HepG2 (cell line): ENCODE data around the gene ZNF507. TPM values are rescaled to one million over a fixed set of nuclear protein-coding genes. Genes with fewer than 3 reads are reported as not detected.

Experiments
- ATF7-NPFF ChIP-seq: sonication (generic); formaldehyde crosslinking; IDR thresholded peaks from 2 replicates; pipeline ENCODE4 v1.8.1; 2023; ENCODE audit warnings: mild to moderate bottlenecking, low read depth, missing genetic modification reagents, moderate library complexity
- CBX1 ChIP-seq: IDR thresholded peaks from one replicate; pipeline ENCODE4 v1.6.1; 2016; ENCODE audit warnings: antibody characterized with exemption, low read depth
- CEBPB ChIP-seq: IDR thresholded peaks from 2 replicates; pipeline ENCODE4 v1.6.1; 2011; ENCODE audit warnings: low read depth, low read length, improper control_type of control experiment, borderline replicate concordance
- CSRNP1 ChIP-seq: sonication (generic); formaldehyde crosslinking; IDR thresholded peaks from 2 replicates; pipeline ENCODE4 v1.8.1; 2023; ENCODE audit warnings: mild to moderate bottlenecking, missing genetic modification reagents
- KDM5B ChIP-seq: sonication (generic); formaldehyde crosslinking; IDR thresholded peaks from 2 replicates; pipeline ENCODE4 v1.4.0; 2020; ENCODE audit warnings: missing genetic modification reagents, mild to moderate bottlenecking, borderline replicate concordance
- MAFF ChIP-seq: IDR thresholded peaks from 2 replicates; pipeline ENCODE4 v1.6.1; 2011; ENCODE audit warnings: low read depth, low read length, improper control_type of control experiment
- NCOR1 ChIP-seq: fragments of 200-600 bp; sonication (generic); IDR thresholded peaks from 2 replicates; pipeline ENCODE4 v1.7.0; 2017; ENCODE audit warnings: antibody characterized with exemption, low read length, borderline replicate concordance
- PHF5A ChIP-seq: IDR thresholded peaks from one replicate; pipeline ENCODE4 v1.6.1; 2018; ENCODE audit warnings: low read depth, missing genetic modification reagents; ENCODE audit not compliant: unreplicated experiment
- RFX5 ChIP-seq: IDR thresholded peaks from 2 replicates; pipeline ENCODE4 v1.6.1; 2011; ENCODE audit warnings: low read depth, low read length, improper control_type of control experiment
- TIGD3 ChIP-seq: sonication (generic); formaldehyde crosslinking; IDR thresholded peaks from 2 replicates; pipeline ENCODE4 v1.5.1; 2020; ENCODE audit warnings: mild to moderate bottlenecking, missing genetic modification reagents, borderline replicate concordance
- ZNF224 ChIP-seq: sonication (generic); formaldehyde crosslinking; IDR thresholded peaks from 2 replicates; pipeline ENCODE4 v1.5.0; 2020; ENCODE audit warnings: mild to moderate bottlenecking, missing genetic modification reagents
- ZNF674 ChIP-seq: sonication (generic); formaldehyde crosslinking; IDR thresholded peaks from 2 replicates; pipeline ENCODE4 v1.5.0; 2020; ENCODE audit warnings: low read depth, mild to moderate bottlenecking, missing genetic modification reagents
- polyA plus RNA-seq, 8 experiments: library from polyadenylated mRNA; depleted of rRNA in 3 of 8; stranded (reverse) in 7 of 8; unstranded in 1 of 8; fragments of >200 nt; fragmentation: Illumina TruSeq in 4 of 8; extraction: Trizol in 4 of 8; gene quantifications; 2 replicates each; pipeline versions ENCODE4 v1.2.1 to v1.2.3, GENCODE V29; 2011 to 2016; ENCODE audit warnings: low read depth in 4 of 8, missing spikeins in 1 of 8, mixed read lengths in 1 of 8; ENCODE audit not compliant: insufficient read depth in 1 of 8
- total RNA-seq, 5 experiments: library from RNA; depleted of rRNA; stranded (reverse); fragments of >200 nt; fragmentation: Illumina TruSeq; extraction: Trizol; gene quantifications; 2 replicates each; pipeline ENCODE4 v1.2.3, GENCODE V29; 2016; ENCODE audit warnings: low read depth in 1 of 5
- TF ChIP-seq, protein P1 (sequence below), 2 experiments: sonication (generic) in 1 of 2; formaldehyde crosslinking in 1 of 2; IDR thresholded peaks; 2 replicates each; pipeline versions ENCODE4 v1.6.1 to v1.9.0; 2014 to 2022; ENCODE audit warnings: antibody characterized with exemption in 1 of 2, borderline replicate concordance in 1 of 2, inconsistent platforms in 1 of 2, low read depth in 1 of 2, missing genetic modification reagents in 1 of 2
- TF ChIP-seq, protein P2 (sequence below): sonication (generic); formaldehyde crosslinking; IDR thresholded peaks from 2 replicates; pipeline ENCODE4 v1.4.0; 2020; ENCODE audit warnings: missing genetic modification reagents
- TF ChIP-seq, protein P3 (sequence below): sonication (generic); formaldehyde crosslinking; IDR thresholded peaks from 2 replicates; pipeline ENCODE4 v1.4.0; 2020; ENCODE audit warnings: missing genetic modification reagents
- TF ChIP-seq, protein P4 (sequence below): sonication (generic); formaldehyde crosslinking; IDR thresholded peaks from 2 replicates; pipeline ENCODE4 v1.4.0; 2020; ENCODE audit warnings: low read depth, mild to moderate bottlenecking, missing genetic modification reagents

The ZNF507 gene
- total and polyA plus RNA-seq, 2 of the 13 experiments (the other 11 are each of a cell fraction or from before 2014, with no cell fraction given), result 7.3 to 10.9 TPM

DNA sequence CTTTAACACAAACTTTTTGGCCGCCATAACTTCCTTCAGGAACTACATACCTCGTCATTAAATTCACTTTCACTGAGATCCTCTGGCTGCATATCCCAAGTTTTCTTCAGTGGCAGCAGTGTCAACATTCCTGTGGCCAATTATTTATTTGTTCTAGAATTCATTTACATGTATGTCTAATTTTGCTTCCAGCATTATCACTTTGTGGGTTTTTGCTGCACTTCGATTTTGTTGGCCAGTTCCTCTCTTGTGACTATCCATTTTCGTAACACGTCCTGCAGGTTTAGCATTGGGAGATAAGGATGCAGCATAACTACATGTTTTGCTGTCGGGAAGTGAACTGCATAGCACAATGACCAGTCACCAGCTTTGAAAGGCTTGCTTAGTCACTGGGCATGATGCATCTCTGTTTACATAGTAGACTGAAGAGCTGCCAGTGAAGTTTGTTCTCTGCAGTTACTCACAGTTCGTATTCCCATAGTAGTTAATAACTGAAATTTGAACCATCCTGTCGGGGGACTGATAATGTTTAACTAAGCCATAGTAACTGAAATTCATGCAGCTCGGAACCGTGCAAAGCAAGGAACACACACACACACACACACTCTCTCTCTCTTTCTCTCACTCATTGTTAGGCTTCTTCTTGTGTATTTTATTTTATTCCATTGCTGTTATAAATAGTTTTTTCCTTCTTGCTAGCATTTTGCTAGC lies 28.3 kb downstream of the ZNF507 start (continued):
- TF ChIP-seq, protein P1, sequence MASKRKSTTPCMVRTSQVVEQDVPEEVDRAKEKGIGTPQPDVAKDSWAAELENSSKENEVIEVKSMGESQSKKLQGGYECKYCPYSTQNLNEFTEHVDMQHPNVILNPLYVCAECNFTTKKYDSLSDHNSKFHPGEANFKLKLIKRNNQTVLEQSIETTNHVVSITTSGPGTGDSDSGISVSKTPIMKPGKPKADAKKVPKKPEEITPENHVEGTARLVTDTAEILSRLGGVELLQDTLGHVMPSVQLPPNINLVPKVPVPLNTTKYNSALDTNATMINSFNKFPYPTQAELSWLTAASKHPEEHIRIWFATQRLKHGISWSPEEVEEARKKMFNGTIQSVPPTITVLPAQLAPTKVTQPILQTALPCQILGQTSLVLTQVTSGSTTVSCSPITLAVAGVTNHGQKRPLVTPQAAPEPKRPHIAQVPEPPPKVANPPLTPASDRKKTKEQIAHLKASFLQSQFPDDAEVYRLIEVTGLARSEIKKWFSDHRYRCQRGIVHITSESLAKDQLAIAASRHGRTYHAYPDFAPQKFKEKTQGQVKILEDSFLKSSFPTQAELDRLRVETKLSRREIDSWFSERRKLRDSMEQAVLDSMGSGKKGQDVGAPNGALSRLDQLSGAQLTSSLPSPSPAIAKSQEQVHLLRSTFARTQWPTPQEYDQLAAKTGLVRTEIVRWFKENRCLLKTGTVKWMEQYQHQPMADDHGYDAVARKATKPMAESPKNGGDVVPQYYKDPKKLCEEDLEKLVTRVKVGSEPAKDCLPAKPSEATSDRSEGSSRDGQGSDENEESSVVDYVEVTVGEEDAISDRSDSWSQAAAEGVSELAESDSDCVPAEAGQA (IDR thresholded peaks at IDR 0.05; ENCODE audit: low read depth), result 0 out of 2 replicates have a peak, but pooled peaks have one; percentile 42
- TF ChIP-seq, protein P1 (CRISPR knock-in tag; IDR thresholded peaks at IDR 0.05; ENCODE audit: borderline replicate concordance), result no peak
- TF ChIP-seq, protein P2, sequence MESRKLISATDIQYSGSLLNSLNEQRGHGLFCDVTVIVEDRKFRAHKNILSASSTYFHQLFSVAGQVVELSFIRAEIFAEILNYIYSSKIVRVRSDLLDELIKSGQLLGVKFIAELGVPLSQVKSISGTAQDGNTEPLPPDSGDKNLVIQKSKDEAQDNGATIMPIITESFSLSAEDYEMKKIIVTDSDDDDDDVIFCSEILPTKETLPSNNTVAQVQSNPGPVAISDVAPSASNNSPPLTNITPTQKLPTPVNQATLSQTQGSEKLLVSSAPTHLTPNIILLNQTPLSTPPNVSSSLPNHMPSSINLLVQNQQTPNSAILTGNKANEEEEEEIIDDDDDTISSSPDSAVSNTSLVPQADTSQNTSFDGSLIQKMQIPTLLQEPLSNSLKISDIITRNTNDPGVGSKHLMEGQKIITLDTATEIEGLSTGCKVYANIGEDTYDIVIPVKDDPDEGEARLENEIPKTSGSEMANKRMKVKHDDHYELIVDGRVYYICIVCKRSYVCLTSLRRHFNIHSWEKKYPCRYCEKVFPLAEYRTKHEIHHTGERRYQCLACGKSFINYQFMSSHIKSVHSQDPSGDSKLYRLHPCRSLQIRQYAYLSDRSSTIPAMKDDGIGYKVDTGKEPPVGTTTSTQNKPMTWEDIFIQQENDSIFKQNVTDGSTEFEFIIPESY (CRISPR knock-in tag), result peak; percentile 52
- TF ChIP-seq NCOR1 (peak; percentile 74; the same call in 1 of the 2 replicates), ZNF674 (CRISPR knock-in tag) (no peak), MAFF (peak; percentile 72), CSRNP1 (CRISPR knock-in tag) (no peak), ATF7-NPFF (no peak), RFX5 (no peak), TIGD3 (CRISPR knock-in tag) (no peak), CBX1 (no peak), KDM5B (CRISPR knock-in tag) (no peak), ZNF224 (CRISPR knock-in tag) (no peak), PHF5A (CRISPR knock-in tag) (no peak), CEBPB (peak; percentile 60; the same call in 1 of the 2 replicates)
- TF ChIP-seq, protein P3, sequence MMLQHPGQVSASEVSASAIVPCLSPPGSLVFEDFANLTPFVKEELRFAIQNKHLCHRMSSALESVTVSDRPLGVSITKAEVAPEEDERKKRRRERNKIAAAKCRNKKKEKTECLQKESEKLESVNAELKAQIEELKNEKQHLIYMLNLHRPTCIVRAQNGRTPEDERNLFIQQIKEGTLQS (CRISPR knock-in tag), result peak; percentile 97
- TF ChIP-seq, protein P4, sequence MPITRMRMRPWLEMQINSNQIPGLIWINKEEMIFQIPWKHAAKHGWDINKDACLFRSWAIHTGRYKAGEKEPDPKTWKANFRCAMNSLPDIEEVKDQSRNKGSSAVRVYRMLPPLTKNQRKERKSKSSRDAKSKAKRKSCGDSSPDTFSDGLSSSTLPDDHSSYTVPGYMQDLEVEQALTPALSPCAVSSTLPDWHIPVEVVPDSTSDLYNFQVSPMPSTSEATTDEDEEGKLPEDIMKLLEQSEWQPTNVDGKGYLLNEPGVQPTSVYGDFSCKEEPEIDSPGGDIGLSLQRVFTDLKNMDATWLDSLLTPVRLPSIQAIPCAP (CRISPR knock-in tag), result no peak
